HEK293T (cell line): ENCODE data around the gene FYB1.

Source experiments
- CTCF ChIA-PET: fragments of 350-600 bp; formaldehyde crosslinking; extraction: SDS; loops from one replicate; lab custom pipeline; 2021; ENCODE audit warnings: antibody characterized with exemption, inconsistent platforms; lab: Yijun Ruan, JAX
- POLR2A ChIA-PET: fragments of 350-600 bp; formaldehyde crosslinking; extraction: SDS; loops from one replicate; lab custom pipeline; 2020; ENCODE audit warnings: antibody characterized with exemption, inconsistent platforms; lab: Yijun Ruan, JAX
- DNase-seq: peaks from one replicate; pipeline ENCODE4 v3.0.0; 2012; ENCODE audit warnings: mixed read lengths; ENCODE audit errors: extremely low spot score
- ARNT ChIP-seq: fragments of 450-650 bp; IDR thresholded peaks from 2 replicates; pipeline ENCODE4 v1.6.1; 2017; ENCODE audit warnings: mild to moderate bottlenecking
- BHLHE40 ChIP-seq: fragments of 450-650 bp; IDR thresholded peaks from 2 replicates; pipeline ENCODE4 v1.6.1; 2016; ENCODE audit warnings: mild to moderate bottlenecking, moderate library complexity, borderline replicate concordance
- CTBP1 ChIP-seq: fragments of 450-650 bp; IDR thresholded peaks from 2 replicates; pipeline ENCODE4 v1.6.1; 2016; ENCODE audit warnings: borderline replicate concordance
- ELF4 ChIP-seq: fragments of 450-650 bp; IDR thresholded peaks from 2 replicates; pipeline ENCODE4 v1.6.1; 2017; ENCODE audit warnings: antibody characterized with exemption
- FOXA1 ChIP-seq: fragments of 450-650 bp; IDR thresholded peaks from 2 replicates; pipeline ENCODE4 v1.6.1; 2016; ENCODE audit warnings: mild to moderate bottlenecking
- FOXK2 ChIP-seq: fragments of 450-650 bp; IDR thresholded peaks from 2 replicates; pipeline ENCODE4 v1.6.1; 2016; ENCODE audit warnings: mild to moderate bottlenecking
- FOXM1 ChIP-seq: fragments of 450-650 bp; IDR thresholded peaks from 2 replicates; pipeline ENCODE4 v1.6.1; 2017; ENCODE audit warnings: mild to moderate bottlenecking, borderline replicate concordance
- HDGF ChIP-seq: fragments of 450-650 bp; IDR thresholded peaks from 2 replicates; pipeline ENCODE4 v1.6.1; 2017; ENCODE audit warnings: antibody characterized with exemption, borderline replicate concordance
- L3MBTL2 ChIP-seq: fragments of 450-650 bp; conservative IDR thresholded peaks from 2 replicates; pipeline ENCODE4 v1.6.1; 2016; ENCODE audit warnings: mild to moderate bottlenecking
- LEF1 ChIP-seq: fragments of 450-650 bp; IDR thresholded peaks from 2 replicates; pipeline ENCODE4 v1.6.1; 2017; ENCODE audit warnings: mild to moderate bottlenecking, borderline replicate concordance
- NFRKB ChIP-seq: fragments of 450-650 bp; IDR thresholded peaks from 2 replicates; pipeline ENCODE4 v1.6.1; 2016; ENCODE audit warnings: mild to moderate bottlenecking, moderate library complexity
- SP1 ChIP-seq: fragments of 450-650 bp; IDR thresholded peaks from 2 replicates; pipeline ENCODE4 v1.6.1; 2017
- SUZ12 ChIP-seq: fragments of 450-650 bp; IDR thresholded peaks from 2 replicates; pipeline ENCODE4 v1.6.1; 2016; ENCODE audit warnings: mild to moderate bottlenecking
- TARDBP ChIP-seq: fragments of 450-650 bp; IDR thresholded peaks from 2 replicates; pipeline ENCODE4 v1.6.1; 2016
- ZNF384 ChIP-seq: fragments of 450-650 bp; IDR thresholded peaks from 2 replicates; pipeline ENCODE4 v1.6.1; 2016
- TF ChIP-seq, protein P1 (sequence below): fragments of 450-650 bp; IDR thresholded peaks from 2 replicates; pipeline ENCODE4 v1.6.1; 2016

FYB1 gene

DNA sequence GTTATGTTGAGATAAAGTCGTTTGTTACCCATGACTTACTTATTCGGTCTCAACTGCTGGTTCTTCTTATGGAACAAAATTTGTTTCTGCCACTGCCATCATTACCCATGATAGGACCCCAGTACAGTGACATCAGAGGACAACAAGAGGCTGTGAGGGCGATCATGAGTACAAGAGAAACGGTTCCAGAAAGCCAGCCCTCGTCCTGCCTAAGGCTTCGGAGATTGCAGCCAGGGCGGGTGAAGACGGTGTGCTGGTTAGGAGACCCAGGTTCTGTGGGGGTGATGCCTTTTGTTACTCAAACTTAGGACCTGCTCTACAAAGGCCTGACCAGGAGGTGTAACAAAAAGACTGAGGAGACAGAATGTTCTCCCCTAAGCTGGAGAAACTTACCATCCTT lies 10.9 kb downstream of the FYB1 start:
- CTCF ChIA-PET, result no interaction called here
- POLR2A ChIA-PET, result no interaction called here
- TF ChIP-seq L3MBTL2, result no peak
- DNase-seq, result no peak

DNA sequence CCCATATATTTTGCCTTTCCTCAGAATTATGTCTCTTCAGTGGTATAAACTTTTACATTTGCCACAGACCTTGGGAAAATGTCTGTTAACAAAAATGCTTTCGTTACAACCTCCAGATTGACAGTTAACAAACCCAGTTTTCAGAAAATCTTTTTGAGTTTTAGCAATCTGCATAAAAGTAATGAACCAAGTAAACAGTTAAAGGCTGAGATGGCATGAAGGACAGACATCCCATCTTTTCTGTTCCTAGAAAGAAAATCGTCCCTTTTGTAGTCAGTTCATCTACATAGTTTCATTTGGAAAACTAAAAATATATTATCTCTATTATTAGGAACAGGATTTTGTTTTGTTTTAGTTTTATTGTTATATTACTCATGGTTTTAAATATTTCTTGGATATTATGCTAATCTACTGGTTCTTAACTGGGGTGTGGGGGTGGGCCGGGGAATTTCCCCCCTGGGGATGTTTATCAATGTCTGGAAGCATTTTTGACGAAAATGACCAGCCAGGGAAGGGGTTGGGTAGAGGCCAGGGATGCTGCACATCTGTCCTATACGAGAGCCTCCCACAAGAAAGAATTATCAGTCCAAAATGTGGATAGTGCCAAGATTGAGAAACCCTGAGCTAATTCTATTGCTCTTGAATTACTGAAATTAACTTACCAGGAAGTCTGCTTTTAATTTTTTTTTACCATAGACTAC lies 11.9 kb downstream of the FYB1 start:
- POLR2A ChIA-PET, result no interaction called here
- TF ChIP-seq FOXK2, result no peak
- no peak for TF ChIP-seq TARDBP
- CTCF ChIA-PET, result no interaction called here
- no peak for DNase-seq

DNA sequence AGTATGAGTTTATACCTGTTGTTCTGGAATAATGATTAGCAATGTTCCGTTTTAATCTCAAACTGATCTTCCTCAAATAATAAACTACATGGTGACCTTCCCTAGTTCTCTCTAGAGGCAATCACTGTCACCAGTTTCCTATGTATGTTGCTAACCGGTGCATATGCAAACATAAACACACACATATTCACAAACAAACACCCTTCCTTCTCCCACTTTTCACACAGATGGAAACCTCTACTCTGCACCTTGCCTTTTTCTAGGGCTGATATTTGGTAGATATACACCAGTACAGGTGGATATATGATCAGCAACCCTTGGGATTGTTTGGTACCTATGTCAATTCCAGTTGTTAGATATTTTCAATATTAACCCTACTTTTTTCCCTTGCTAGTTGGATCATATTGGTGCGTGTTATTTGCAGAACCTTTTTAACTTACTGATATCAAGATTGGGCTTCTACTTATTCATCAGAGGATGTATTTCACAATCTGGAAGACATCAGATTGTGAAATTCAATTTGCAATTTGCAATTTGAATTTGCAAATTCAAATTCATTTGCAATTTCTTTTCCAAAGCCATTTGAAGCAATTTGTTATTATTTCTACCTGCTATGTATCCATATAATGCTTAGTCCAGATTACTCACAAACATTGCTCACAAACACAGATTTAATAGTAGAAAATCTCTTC lies 12.6 kb downstream of the FYB1 start:
- CTCF ChIA-PET, result no interaction called here
- TF ChIP-seq SP1 (no peak), ELF4 (no peak), L3MBTL2 (no peak), NFRKB (no peak), ZNF384 (no peak), LEF1 (no peak), FOXK2 (no peak), HDGF (no peak), CTBP1 (no peak), ARNT (no peak)
- POLR2A ChIA-PET, result no interaction called here
- DNase-seq, result no peak

DNA sequence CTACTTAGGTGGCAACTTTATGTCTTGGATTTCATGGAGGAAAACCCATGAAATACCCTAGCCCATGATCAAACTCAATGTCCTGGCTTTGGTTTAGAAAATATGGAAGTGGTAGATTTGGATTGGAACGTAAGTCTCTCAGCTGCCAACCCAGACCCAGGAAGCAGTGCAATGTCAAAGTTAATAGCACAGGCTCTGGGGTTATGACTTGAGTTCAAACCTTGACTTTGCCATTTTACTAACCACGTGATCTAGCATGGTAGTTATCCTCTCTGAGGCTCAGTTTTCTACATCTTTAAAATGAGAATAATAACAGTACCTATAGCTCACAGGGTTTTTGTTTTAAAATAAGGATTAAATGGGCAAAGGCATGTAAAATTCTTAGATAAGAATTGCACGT lies 13.8 kb downstream of the FYB1 start:
- TF ChIP-seq ELF4 (no peak), ARNT (no peak), BHLHE40 (no peak), ZNF384 (no peak), LEF1 (no peak), FOXK2 (no peak), TARDBP (no peak), HDGF (no peak), FOXA1 (no peak), SUZ12 (no peak), FOXM1 (no peak), CTBP1 (no peak), L3MBTL2 (no peak)
- TF ChIP-seq, protein P1, sequence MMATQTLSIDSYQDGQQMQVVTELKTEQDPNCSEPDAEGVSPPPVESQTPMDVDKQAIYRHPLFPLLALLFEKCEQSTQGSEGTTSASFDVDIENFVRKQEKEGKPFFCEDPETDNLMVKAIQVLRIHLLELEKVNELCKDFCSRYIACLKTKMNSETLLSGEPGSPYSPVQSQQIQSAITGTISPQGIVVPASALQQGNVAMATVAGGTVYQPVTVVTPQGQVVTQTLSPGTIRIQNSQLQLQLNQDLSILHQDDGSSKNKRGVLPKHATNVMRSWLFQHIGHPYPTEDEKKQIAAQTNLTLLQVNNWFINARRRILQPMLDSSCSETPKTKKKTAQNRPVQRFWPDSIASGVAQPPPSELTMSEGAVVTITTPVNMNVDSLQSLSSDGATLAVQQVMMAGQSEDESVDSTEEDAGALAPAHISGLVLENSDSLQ, result no peak
- POLR2A ChIA-PET, result no interaction called here
- CTCF ChIA-PET, result no interaction called here
- DNase-seq, result no peak

- DNase-seq, result no peak
- ChIA-PET POLR2A (no interaction called here), CTCF (no interaction called here)
- no peak for TF ChIP-seq L3MBTL2
- TF ChIP-seq, protein P1, result no peak
- no peak for TF ChIP-seq TARDBP
- no peak for TF ChIP-seq HDGF
- TF ChIP-seq FOXA1, result no peak
- no peak for TF ChIP-seq NFRKB
- TF ChIP-seq FOXK2, result no peak
- no peak for TF ChIP-seq SP1
- no peak for TF ChIP-seq BHLHE40
- TF ChIP-seq LEF1, result no peak
- TF ChIP-seq ZNF384, result no peak
- TF ChIP-seq SUZ12, result no peak
- TF ChIP-seq CTBP1, result no peak
- no peak for TF ChIP-seq ELF4
- TF ChIP-seq ARNT, result no peak
- no peak for TF ChIP-seq FOXM1
Observed at GRCh38 chr5:39203951-39204350, 15.4 kb downstream of the FYB1 start.

- ChIA-PET CTCF (no interaction called here), POLR2A (no interaction called here)
- DNase-seq, result no peak
- TF ChIP-seq CTBP1, result no peak
- TF ChIP-seq ZNF384, result no peak
- TF ChIP-seq ELF4, result no peak
- no peak for TF ChIP-seq FOXK2
Observed at GRCh38 chr5:39203275-39203922, 16.0 kb downstream of the FYB1 start.
